Transverse colon (tissue), 4 donors: ENCODE data around the gene ARF3.

Experiments
- EP300 ChIP-seq: sonication (generic); formaldehyde crosslinking; IDR thresholded peaks from one replicate; pipeline ENCODE4 v1.6.1; 2017; ENCODE audit warnings: antibody characterized with exemption, low read depth
- POLR2A ChIP-seq: fragments of 450-650 bp; IDR thresholded peaks from one replicate; pipeline ENCODE4 v1.6.1; 2016; ENCODE audit warnings: antibody characterized with exemption, mild to moderate bottlenecking, moderate library complexity
- POLR2AphosphoS5 ChIP-seq, 3 donors: sonication (generic); formaldehyde crosslinking; IDR thresholded peaks; one replicate each; pipeline ENCODE4 v1.6.1; 2016; ENCODE audit warnings: antibody characterized with exemption in 3 of 3
- TF ChIP-seq, protein P1 (sequence below), 5 experiments: fragments of 200-600 bp in 3 of 5; fragments of 450-650 bp in 2 of 5; sonication (generic) in 3 of 5; IDR thresholded peaks; 1 replicate in 2 of 5; 2 replicates in 3 of 5; pipeline ENCODE4 v1.5.1; 2016 to 2017; ENCODE audit warnings: antibody characterized with exemption in 5 of 5, inconsistent platforms in 3 of 5, mild to moderate bottlenecking in 2 of 5, moderate library complexity in 1 of 5

DNA sequence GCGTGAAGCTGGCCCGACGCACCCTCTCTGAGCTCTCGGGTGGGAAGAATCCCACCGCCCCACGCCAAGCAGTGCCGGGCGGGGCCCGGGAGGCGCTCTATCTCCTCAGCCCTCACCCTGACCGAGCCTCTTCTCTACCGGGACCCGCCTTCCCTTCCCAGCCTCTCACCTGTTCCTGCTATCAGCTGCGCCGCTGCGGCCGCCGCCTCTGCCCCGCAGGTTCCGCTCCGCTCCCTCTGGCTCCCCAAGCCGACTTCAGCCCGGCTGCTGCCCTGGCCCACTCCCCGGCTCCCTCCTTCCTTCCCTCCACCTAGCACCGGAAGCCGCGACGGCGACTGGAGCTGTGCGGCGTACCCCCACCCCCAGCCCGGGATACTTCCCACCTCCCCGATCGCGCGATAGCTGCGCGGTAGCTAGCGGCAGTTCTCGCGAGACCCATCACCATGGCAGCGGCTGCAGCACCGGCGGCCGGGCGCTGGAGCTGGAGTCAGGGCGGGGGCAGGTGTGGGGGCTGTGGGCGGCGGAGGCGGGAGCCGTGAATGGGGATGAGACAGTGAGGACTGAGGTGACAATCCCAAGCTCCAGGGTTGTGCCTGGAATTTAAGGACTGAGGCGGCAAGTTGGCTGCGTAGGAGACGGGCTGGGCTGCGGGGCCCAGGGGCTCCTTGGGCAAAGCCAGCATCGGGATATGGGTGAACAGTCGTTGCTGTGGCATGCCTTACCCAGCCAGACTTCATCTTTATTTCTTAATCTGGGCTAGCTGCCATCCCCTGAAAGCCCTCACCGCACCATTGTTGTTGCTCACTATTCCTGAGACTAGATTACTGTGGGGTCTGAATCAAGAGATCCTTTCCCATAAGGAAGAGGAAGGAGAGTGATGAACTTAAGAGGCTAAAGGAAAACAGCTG, at the start of gene ARF3:
- TF ChIP-seq, protein P1, sequence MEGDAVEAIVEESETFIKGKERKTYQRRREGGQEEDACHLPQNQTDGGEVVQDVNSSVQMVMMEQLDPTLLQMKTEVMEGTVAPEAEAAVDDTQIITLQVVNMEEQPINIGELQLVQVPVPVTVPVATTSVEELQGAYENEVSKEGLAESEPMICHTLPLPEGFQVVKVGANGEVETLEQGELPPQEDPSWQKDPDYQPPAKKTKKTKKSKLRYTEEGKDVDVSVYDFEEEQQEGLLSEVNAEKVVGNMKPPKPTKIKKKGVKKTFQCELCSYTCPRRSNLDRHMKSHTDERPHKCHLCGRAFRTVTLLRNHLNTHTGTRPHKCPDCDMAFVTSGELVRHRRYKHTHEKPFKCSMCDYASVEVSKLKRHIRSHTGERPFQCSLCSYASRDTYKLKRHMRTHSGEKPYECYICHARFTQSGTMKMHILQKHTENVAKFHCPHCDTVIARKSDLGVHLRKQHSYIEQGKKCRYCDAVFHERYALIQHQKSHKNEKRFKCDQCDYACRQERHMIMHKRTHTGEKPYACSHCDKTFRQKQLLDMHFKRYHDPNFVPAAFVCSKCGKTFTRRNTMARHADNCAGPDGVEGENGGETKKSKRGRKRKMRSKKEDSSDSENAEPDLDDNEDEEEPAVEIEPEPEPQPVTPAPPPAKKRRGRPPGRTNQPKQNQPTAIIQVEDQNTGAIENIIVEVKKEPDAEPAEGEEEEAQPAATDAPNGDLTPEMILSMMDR (IDR thresholded peaks at IDR 0.05), result no peak
- peak; percentile 90 to 93 (median 91) for TF ChIP-seq POLR2AphosphoS5 (IDR thresholded peaks at IDR 0.05)
- peak; percentile 90 for TF ChIP-seq POLR2A
- no peak for TF ChIP-seq EP300
